ENCODE results near the gene RBM45. TPM values are rescaled to one million over a fixed set of nuclear protein-coding genes. Genes with fewer than 3 reads are reported as not detected.
A peak's percentile ranks its signal among the peaks of the same experiment; 100 is the strongest.

Gene RBM45
- total and polyA plus RNA-seq, 8 donors, result 7.1 to 37.9 (median 15.8) TPM

DNA sequence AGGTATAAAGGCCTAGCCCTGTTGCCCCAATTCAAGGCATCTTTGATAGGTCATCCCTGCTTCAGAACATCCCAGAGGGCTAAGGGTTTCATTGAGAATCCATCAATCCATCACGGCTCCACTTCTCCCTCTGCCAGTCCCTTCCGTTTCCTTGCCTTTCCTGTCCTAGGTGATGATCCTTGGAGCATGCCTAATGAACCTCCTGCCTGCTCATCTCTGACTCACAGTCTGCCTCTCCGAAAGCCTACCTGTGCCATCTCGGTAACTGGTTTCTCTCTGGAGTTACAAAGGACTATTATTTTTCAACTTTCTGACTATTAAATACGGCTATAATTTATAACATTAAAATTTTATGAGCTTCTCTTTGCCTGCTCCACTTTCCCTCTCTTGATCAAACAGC, 45.3 kb downstream of the RBM45 start:
- TF ChIP-seq, protein P1, sequence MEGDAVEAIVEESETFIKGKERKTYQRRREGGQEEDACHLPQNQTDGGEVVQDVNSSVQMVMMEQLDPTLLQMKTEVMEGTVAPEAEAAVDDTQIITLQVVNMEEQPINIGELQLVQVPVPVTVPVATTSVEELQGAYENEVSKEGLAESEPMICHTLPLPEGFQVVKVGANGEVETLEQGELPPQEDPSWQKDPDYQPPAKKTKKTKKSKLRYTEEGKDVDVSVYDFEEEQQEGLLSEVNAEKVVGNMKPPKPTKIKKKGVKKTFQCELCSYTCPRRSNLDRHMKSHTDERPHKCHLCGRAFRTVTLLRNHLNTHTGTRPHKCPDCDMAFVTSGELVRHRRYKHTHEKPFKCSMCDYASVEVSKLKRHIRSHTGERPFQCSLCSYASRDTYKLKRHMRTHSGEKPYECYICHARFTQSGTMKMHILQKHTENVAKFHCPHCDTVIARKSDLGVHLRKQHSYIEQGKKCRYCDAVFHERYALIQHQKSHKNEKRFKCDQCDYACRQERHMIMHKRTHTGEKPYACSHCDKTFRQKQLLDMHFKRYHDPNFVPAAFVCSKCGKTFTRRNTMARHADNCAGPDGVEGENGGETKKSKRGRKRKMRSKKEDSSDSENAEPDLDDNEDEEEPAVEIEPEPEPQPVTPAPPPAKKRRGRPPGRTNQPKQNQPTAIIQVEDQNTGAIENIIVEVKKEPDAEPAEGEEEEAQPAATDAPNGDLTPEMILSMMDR (IDR thresholded peaks at IDR 0.05), result no peak
- TF ChIP-seq POLR2A (IDR thresholded peaks at IDR 0.05) (no peak), POLR2AphosphoS5 (IDR thresholded peaks at IDR 0.05) (no peak), EP300 (IDR thresholded peaks at IDR 0.05) (no peak)
- DNase-seq, result no peak
- Histone ChIP-seq H3K27me3 (no peaks in the 10 kb centered on the region), H3K36me3 (no peaks in the 10 kb centered on the region), H3K4me3 (no peak overlapping the region), H3K9me3 (no peaks in the 10 kb centered on the region), H3K4me1 (peaks cover 0 to 4% (median under 1%) of the 10 kb centered on the region in 4 donors), H3K27ac (no peak overlapping the region)
- intact Hi-C loops (cut with DNase I; ENCODE audit: low total_unique reads), result no loop called here
- 90 to 96% (median 93%) methylated on average over 5 of the region's 5 CpGs for WGBS, 5 donors

DNA sequence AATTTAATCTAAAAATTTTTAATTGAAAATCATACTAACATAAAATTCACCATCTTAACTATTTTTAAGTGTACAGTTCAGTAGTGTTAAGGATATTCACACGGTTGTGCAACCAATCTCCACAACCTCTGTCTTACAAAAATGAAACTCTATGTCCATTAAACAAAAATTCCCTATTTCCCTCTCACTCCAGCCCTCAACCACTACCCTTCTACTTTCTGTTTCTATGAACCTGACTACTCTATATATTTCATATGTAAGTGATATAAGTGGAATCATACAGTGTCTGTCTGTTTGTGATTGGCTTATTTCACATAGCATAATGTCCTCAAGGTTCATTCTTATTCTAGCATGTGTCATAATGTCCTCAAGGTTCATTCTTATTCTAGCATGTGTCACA, 47.7 kb downstream of the RBM45 start:
- WGBS, 5 donors, result 75 to 85% (median 77%) methylated on average over 1 of the region's 1 CpG

DNA sequence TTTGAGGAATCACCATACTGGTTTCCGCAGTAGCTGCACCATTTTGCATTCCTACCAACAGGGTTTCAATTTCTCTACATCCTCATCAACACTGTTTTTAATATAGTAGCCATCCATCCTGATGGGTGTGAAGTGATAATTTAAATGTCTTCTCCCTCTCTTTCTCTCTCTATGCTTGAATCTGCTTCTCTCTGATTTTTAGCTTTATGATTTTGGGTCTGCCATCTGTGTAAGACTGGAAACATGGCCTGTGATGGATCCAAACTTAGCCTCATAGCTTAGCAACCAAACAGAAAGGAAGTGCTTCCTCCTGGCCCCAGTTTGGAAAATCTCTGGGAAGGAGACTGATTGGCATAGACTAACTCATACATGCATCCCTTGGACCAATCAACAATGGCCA, 48.4 kb downstream of the RBM45 start:
- intact Hi-C loops (cut with DNase I; ENCODE audit: low total_unique reads), result no loop called here
- TF ChIP-seq, protein P1 (IDR thresholded peaks at IDR 0.05), result no peak
- TF ChIP-seq POLR2AphosphoS5 (IDR thresholded peaks at IDR 0.05) (no peak), EP300 (IDR thresholded peaks at IDR 0.05) (no peak), POLR2A (IDR thresholded peaks at IDR 0.05) (no peak)
- no peaks in the 10 kb centered on the region for H3K27me3 ChIP-seq
- H3K4me1 ChIP-seq, result no peaks in the 10 kb centered on the region
- no peak overlapping the region for H3K27ac ChIP-seq
- no peaks in the 10 kb centered on the region for H3K9me3 ChIP-seq
- no peak overlapping the region for H3K4me3 ChIP-seq
- no peak for DNase-seq
- 95 to 100% (median 97%) methylated on average over 1 of the region's 1 CpG for WGBS, 5 donors
- no peaks in the 10 kb centered on the region for H3K36me3 ChIP-seq

More for the DNA sequence above, 47.7 kb downstream of the RBM45 start:
- no peak overlapping the region for H3K4me3 ChIP-seq
- DNase-seq, result no peak
- TF ChIP-seq EP300 (IDR thresholded peaks at IDR 0.05), result no peak
- TF ChIP-seq POLR2AphosphoS5 (IDR thresholded peaks at IDR 0.05), result no peak
- TF ChIP-seq POLR2A (IDR thresholded peaks at IDR 0.05), result no peak
- TF ChIP-seq, protein P1 (IDR thresholded peaks at IDR 0.05), result no peak
- H3K27me3 ChIP-seq, result no peaks in the 10 kb centered on the region
- intact Hi-C loops (cut with DNase I; ENCODE audit: low total_unique reads), result no loop called here
- no peaks in the 10 kb centered on the region for H3K9me3 ChIP-seq
- no peaks in the 10 kb centered on the region for H3K36me3 ChIP-seq
- H3K4me1 ChIP-seq, result no peaks in the 10 kb centered on the region
- no peak overlapping the region for H3K27ac ChIP-seq

DNA sequence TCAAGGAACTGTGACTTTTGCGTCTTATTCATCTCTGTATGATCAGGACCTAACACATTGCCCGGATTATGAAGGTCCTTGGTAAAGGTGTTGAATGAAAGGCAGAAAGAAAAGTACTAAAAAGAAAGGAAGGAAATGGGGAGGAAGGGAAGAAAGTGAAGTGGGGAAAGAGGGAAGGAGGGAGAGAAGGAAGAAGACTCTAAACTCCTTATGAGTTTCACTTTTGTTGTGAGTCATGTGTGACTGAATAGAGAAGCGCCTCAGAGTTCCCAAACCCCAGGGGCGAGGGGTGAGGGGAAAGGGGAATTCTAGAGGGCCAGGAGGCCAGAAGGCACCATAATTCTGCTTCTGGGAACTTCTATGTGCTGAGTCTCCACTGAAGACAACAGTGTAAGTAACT, 51.2 kb downstream of the RBM45 start:
- H3K4me1 ChIP-seq, result no peaks in the 10 kb centered on the region
- H3K27ac ChIP-seq, result no peak overlapping the region
- DNase-seq, result peak in 1 of 2 donors; percentile 14
- no peaks in the 10 kb centered on the region for H3K27me3 ChIP-seq
- H3K9me3 ChIP-seq, result no peaks in the 10 kb centered on the region
- no peak overlapping the region for H3K4me3 ChIP-seq
- TF ChIP-seq POLR2A (IDR thresholded peaks at IDR 0.05) (no peak), EP300 (IDR thresholded peaks at IDR 0.05) (no peak), POLR2AphosphoS5 (IDR thresholded peaks at IDR 0.05) (no peak)
- TF ChIP-seq, protein P1 (IDR thresholded peaks at IDR 0.05), result no peak
- H3K36me3 ChIP-seq, result no peaks in the 10 kb centered on the region
- intact Hi-C loops (cut with DNase I; ENCODE audit: low total_unique reads), result no loop called here
- WGBS, 5 donors, result 61 to 68% (median 62%) methylated on average over 4 of the region's 4 CpGs
